Hepatocyte (in vitro differentiated cells): ENCODE measurements around the gene FAM236D.
"Not testable (repeated sequence)": the region's sequence is repeated elsewhere in the genome, so short reads cannot be mapped to it uniquely, and the experiment has no call there.

ENCODE experiments used
- EZH2 ChIP-seq: fragments of 200-600 bp; sonication (generic); IDR thresholded peaks from 2 replicates; pipeline ENCODE4 v1.6.1; 2016; ENCODE audit warnings: antibody characterized with exemption, mild to moderate bottlenecking, borderline replicate concordance
- EZH2phosphoT487 ChIP-seq: fragments of 200-600 bp; sonication (generic); IDR thresholded peaks from one replicate; pipeline ENCODE4 v1.6.1; 2018; ENCODE audit warnings: antibody characterized with exemption, mild to moderate bottlenecking, low read depth, moderate library complexity; ENCODE audit not compliant: unreplicated experiment, severe bottlenecking
- TF ChIP-seq, protein P1 (sequence below): fragments of 200-600 bp; sonication (generic); IDR thresholded peaks from 2 replicates; pipeline ENCODE4 v1.5.1; 2016; ENCODE audit warnings: antibody characterized with exemption, mild to moderate bottlenecking; ENCODE audit not compliant: poor library complexity

DNA sequence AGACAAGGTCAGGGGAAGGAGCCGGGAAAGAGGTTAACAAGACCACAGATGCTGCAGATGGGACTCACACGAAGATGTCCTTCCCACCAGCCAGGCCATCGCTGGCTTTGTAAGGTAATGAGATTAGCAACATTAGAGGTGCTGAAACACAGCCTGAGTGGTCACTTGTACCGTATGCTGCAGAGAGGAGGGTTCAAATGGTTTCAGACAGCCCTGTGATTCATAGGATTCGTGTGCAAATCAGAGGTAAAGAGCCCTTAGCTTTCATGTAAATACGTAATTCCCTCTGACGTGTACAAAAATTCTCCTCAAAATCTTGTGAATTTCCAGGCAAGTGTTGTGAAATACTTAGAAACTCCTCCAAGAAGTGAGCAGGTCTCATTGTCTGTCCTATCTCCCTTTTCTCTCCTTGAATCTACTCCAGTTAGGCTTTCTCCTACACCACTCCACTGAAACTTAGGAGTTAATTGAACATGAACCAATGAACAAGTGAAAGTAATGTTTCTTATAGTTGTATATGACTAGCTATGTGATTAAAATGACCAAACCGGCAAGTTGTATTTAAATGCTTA, 24.6 kb downstream of the FAM236D start:
- TF ChIP-seq, protein P1, sequence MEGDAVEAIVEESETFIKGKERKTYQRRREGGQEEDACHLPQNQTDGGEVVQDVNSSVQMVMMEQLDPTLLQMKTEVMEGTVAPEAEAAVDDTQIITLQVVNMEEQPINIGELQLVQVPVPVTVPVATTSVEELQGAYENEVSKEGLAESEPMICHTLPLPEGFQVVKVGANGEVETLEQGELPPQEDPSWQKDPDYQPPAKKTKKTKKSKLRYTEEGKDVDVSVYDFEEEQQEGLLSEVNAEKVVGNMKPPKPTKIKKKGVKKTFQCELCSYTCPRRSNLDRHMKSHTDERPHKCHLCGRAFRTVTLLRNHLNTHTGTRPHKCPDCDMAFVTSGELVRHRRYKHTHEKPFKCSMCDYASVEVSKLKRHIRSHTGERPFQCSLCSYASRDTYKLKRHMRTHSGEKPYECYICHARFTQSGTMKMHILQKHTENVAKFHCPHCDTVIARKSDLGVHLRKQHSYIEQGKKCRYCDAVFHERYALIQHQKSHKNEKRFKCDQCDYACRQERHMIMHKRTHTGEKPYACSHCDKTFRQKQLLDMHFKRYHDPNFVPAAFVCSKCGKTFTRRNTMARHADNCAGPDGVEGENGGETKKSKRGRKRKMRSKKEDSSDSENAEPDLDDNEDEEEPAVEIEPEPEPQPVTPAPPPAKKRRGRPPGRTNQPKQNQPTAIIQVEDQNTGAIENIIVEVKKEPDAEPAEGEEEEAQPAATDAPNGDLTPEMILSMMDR, result not testable (repeated sequence)
- not testable (repeated sequence) for TF ChIP-seq EZH2phosphoT487, EZH2
